ENCODE results near the gene STUB1.

STUB1 gene

DNA sequence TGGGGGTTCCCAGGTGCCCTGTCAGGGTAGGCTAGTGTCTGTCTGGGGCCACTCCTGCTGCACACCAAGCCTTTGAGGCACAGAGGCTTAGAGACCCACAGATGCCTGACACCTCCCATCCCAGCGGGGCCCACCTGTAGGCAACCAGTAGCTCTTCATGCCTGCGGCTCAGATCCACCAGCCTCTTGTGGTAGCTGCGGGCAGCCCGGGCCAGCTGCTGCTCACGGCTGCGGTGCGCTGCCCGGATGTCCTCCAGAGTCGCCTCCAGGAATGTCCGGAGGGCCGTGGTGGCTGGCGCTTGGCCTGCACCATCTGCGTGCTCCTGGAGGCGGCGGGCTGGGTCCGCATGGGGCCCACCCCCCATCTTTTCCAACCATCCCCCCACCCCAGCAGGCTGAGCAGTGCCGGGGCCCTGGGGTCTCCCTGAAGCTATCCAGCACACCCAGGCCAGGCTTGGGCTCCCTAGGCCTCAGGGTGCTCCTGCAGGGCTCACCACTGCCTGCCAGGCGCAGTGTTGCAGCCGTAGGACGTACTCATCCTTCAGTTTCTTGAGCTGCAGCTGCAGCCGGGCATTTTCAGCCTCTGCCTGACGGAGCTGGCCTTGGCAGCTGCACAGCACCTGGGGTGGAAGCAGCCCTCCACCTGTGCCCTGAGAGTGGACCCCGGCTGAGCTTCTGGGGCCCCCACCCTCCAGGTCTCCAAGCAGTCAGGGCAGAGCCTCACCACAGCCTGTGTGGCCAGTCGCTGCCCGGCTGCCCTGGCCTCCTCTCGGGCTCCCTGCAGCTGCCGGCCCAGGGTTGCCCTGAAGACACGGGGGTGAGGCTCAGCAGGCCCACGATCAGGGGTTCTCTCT lies 44.2 kb downstream of the STUB1 start:
- peaks cover 6% of the 10 kb centered on the region for H3K36me3 ChIP-seq
- H3K27ac ChIP-seq = no peak overlapping the region
- DNase-seq = no peak
- no peak for TF ChIP-seq CTCF (IDR thresholded peaks at IDR 0.05; ENCODE audit: low read depth, low read length)
- no peak overlapping the region for H3K4me3 ChIP-seq (ENCODE audit: low read depth, low read length)
- H3K9me3 ChIP-seq (ENCODE audit: severe bottlenecking) = no peaks in the 10 kb centered on the region
- H3K27me3 ChIP-seq (ENCODE audit: insufficient read depth, low read depth, severe bottlenecking) = no peaks in the 10 kb centered on the region

GRCh38 chr16:725041-725376 lies 44.8 kb downstream of the STUB1 start:
- no peak overlapping the region for H3K27ac ChIP-seq
- no peak for TF ChIP-seq CTCF (IDR thresholded peaks at IDR 0.05; ENCODE audit: low read depth, low read length)
- no peaks in the 10 kb centered on the region for H3K27me3 ChIP-seq (ENCODE audit: insufficient read depth, low read depth, severe bottlenecking)
- no peak for DNase-seq
- no peak overlapping the region for H3K4me3 ChIP-seq (ENCODE audit: low read depth, low read length)
- H3K36me3 ChIP-seq = peaks cover 6% of the 10 kb centered on the region
- H3K9me3 ChIP-seq (ENCODE audit: severe bottlenecking) = no peaks in the 10 kb centered on the region

GRCh38 chr16:725463-726187 lies 45.4 kb downstream of the STUB1 start:
- Histone ChIP-seq H3K4me3 (ENCODE audit: low read depth, low read length) (no peak overlapping the region), H3K36me3 (peaks cover 9% of the 10 kb centered on the region), H3K9me3 (ENCODE audit: severe bottlenecking) (no peaks in the 10 kb centered on the region), H3K27me3 (ENCODE audit: insufficient read depth, low read depth, severe bottlenecking) (no peaks in the 10 kb centered on the region), H3K27ac (no peak overlapping the region)
- DNase-seq = no peak
- TF ChIP-seq CTCF (IDR thresholded peaks at IDR 0.05; ENCODE audit: low read depth, low read length) = no peak

GRCh38 chr16:726188-726437 lies 45.9 kb downstream of the STUB1 start:
- Histone ChIP-seq H3K36me3 (peaks cover 9% of the 10 kb centered on the region), H3K27me3 (ENCODE audit: insufficient read depth, low read depth, severe bottlenecking) (no peaks in the 10 kb centered on the region), H3K4me3 (ENCODE audit: low read depth, low read length) (no peak overlapping the region), H3K9me3 (ENCODE audit: severe bottlenecking) (no peaks in the 10 kb centered on the region), H3K27ac (no peak overlapping the region)
- TF ChIP-seq CTCF (IDR thresholded peaks at IDR 0.05; ENCODE audit: low read depth, low read length) = no peak
- no peak for DNase-seq

- Histone ChIP-seq H3K36me3 (peaks cover 9% of the 10 kb centered on the region), H3K4me3 (ENCODE audit: low read depth, low read length) (peak within 1 kb of the TSS; percentile 71), H3K9me3 (ENCODE audit: severe bottlenecking) (no peaks in the 10 kb centered on the region), H3K27ac (no peak within 1 kb of the TSS; the same call in 1 of the 2 replicates), H3K27me3 (ENCODE audit: insufficient read depth, low read depth, severe bottlenecking) (no peaks in the 10 kb centered on the region)
- TF ChIP-seq CTCF (IDR thresholded peaks at IDR 0.05; ENCODE audit: low read depth, low read length) = no peak
- DNase-seq = peak; percentile 75
Observed at GRCh38 chr16:726438-727290, 46.5 kb downstream of the STUB1 start, which contains the start of the genes CCDC78 and HAGHL. Gene CCDC78, minus strand, starts transcription at chr16:726443. Its CDS starts 76 bp downstream, at chr16:726367. Gene HAGHL, plus strand, starts transcription at chr16:727106. Its CDS starts 404 bp downstream, at chr16:727510.

Data from WERI-Rb-1 (cell line).